Medulla oblongata (tissue), 1 donor: ENCODE measurements around the gene TRIM39.
"Not testable (repeated sequence)": the region's sequence is repeated elsewhere in the genome, so short reads cannot be mapped to it uniquely, and the experiment has no call there.

ENCODE experiments used
- DNase-seq: peaks from one replicate; pipeline ENCODE4 v3.0.0-alpha.2; 2015; ENCODE audit errors: extremely low spot score

The TRIM39 gene

DNA sequence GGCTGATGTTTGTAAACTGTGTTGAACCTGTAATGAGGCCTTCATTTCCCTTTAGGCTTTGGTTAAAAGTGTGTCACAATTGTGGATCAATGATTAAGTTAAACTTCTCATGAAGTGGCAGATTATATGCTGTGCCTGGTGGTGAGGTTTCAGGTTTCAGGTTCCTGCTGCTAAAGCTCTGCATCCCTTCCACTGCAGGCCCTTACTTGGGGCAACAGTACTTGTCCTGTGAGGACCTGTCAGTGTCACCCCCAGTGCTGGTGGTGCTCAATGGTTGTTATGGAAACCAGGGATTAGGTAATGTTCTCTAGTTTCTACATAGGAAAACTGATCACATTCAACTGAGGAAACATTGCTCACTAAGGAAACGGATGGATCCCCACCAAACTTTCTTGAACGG, 36.7 kb downstream of the TRIM39 start:
- DNase-seq: no peak

- DNase-seq: no peak
These were observed 37.9 kb downstream of the TRIM39 start for GRCh38 chr6:30364591-30364990.

GRCh38 chr6:30369280-30369679, 42.6 kb downstream of the TRIM39 start:
- DNase-seq: not testable (repeated sequence)

GRCh38 chr6:30378290-30378937, 51.7 kb downstream of the TRIM39 start:
- no peak for DNase-seq

GRCh38 chr6:30380464-30380863, 53.7 kb downstream of the TRIM39 start:
- DNase-seq: no peak

DNA sequence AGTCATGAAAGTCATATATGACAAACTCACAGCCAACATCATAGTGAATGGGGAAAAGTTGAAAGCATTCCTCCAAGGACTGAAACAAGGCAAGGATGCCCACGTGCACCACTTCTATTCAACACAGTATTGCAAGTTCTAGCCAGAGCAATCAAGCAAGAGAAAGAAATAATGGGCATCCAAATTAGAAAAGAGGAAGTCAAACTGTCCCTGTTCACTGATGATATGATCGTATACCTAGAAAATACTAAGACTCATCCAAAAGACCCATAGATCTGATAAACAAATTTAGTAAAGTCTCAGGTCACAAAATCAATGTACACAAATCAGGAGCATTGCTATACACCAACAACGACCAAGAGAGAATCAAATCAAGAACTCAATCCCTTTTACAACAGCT, 59.4 kb downstream of the TRIM39 start:
- DNase-seq: no peak

DNA sequence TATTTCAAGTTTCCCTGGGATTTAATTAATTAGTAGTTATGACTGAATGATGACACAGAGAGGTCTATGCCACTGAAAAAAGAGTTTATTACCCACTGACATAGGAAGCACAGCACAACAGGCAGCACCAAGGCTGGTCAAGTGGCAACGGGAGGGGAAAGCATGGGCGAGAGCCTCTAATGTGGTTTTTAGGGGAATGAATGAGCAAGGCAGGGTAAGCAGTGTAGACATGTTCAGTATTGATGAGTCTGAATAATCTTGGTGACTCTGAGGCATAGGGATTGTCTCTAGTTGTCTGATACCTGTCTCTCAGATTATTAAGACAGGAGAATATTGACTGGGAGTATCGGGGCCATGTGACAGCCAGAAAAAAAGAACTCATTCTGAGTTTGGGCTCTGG, 64.5 kb downstream of the TRIM39 start:
- DNase-seq: no peak
